Motor neuron (in vitro differentiated cells): ENCODE results near the gene MS4A14. TPM values are rescaled to one million over a fixed set of nuclear protein-coding genes. Genes with fewer than 3 reads are reported as not detected.
A peak's percentile ranks its signal among the peaks of the same experiment; 100 is the strongest.
"Not testable (repeated sequence)": the region's sequence is repeated elsewhere in the genome, so short reads cannot be mapped to it uniquely, and the experiment has no call there.

ENCODE experiments used
- ATAC-seq, 8 experiments: fragments of 200-7000 bp; cut with Tn5 transposase; replicated peaks in 6 of 8; 2 replicates each; pipeline ENCODE4 v1.8.0; 2021; ENCODE audit warnings: mild to moderate bottlenecking in 8 of 8, moderate library complexity in 8 of 8
- H3K27ac ChIP-seq, 2 donors: fragments of 250-450 bp; sonication (Bioruptor Pico); 2 replicates each; pipeline ENCODE4 v1.9.0; 2021; ENCODE audit warnings: antibody characterized with exemption in 2 of 2, mild to moderate bottlenecking in 2 of 2, moderate library complexity in 1 of 2
- H3K4me1 ChIP-seq, 2 donors: fragments of 250-450 bp; sonication (Bioruptor Pico); replicated peaks in 1 of 2; 2 replicates each; pipeline ENCODE4 v1.6.1; 2021; ENCODE audit warnings: antibody characterized with exemption in 2 of 2, mild to moderate bottlenecking in 2 of 2, moderate library complexity in 1 of 2
- H3K4me3 ChIP-seq, 5 donors: fragments of 250-450 bp; sonication (Bioruptor Pico); 2 replicates each; pipeline ENCODE4 v1.9.0; 2021; ENCODE audit warnings: antibody characterized with exemption in 5 of 5, mild to moderate bottlenecking in 5 of 5, moderate library complexity in 4 of 5
- WGBS, 10 experiments: fragments of 450-650 bp; shearing (Covaris generic); methylation state at CpG; one replicate each; pipeline ENCODE4 v1.0.0; 2022; 5-methylcytosine and 5-hydroxymethylcytosine counted together
- in situ Hi-C, 9 experiments: fragments of 400-800 bp; cut with MboI; loops; one replicate each; pipeline ENCODE4 v1.15.0; 2021; ENCODE audit warnings: low sequenced_read_pairs in 9 of 9, low pct_unique_long_range_greater_than_20kb in 2 of 9; ENCODE audit not compliant: unreplicated experiment in 9 of 9
- total RNA-seq, 8 experiments: library from RNA; unstranded; fragments of 300-600 nt; gene quantifications; 2 replicates each; pipeline versions ENCODE4 v1.2.3 to v1.2.4, GENCODE V29; 2022

MS4A14 gene
- total RNA-seq, 8 experiments from 2014 or later = 0.21 to 0.43 (median 0.26) TPM; not detected in 4

- 0 to 100% (median 88%) methylated on average over 1 to 5 of the region's 5 CpGs; no CpG with 5 or more reads in 2 of the 10 experiments for WGBS, 10 experiments
- Histone ChIP-seq H3K4me3 (no peak overlapping the region), H3K4me1 (peaks cover 3 to 4% of the 10 kb centered on the region in 2 donors), H3K27ac (no peak overlapping the region)
- in situ Hi-C loops = no loop called here
- ATAC-seq = no peak
These were observed 3.2 kb upstream of the MS4A14 start for GRCh38 chr11:60393016-60393415.

- H3K27ac ChIP-seq = no peak overlapping the region
- peak in 5 of 8 experiments; percentile 30 to 85 (median 75) for ATAC-seq
- in situ Hi-C loops = no loop called here
- no peak overlapping the region for H3K4me3 ChIP-seq
- peaks cover 3 to 4% of the 10 kb centered on the region in 2 donors for H3K4me1 ChIP-seq
- 0 to 76% (median 48%) methylated on average over 1 to 7 of the region's 7 CpGs for WGBS, 10 experiments
These were observed 1.4 kb upstream of the MS4A14 start for GRCh38 chr11:60394666-60395380.

- ATAC-seq = peak in 2 of 8 experiments; percentile 57 to 73
- H3K4me3 ChIP-seq = no peak overlapping the region
These were observed 540 bp downstream of the MS4A14 start for GRCh38 chr11:60396799-60397198.

GRCh38 chr11:60420015-60420414 lies 23.8 kb downstream of the MS4A14 start:
- WGBS, 10 experiments = 0 to 60% (median 0%) methylated on average over 1 to 2 of the region's 2 CpGs; no CpG with 5 or more reads in 2 of the 10 experiments
- no peak overlapping the region for H3K27ac ChIP-seq
- peak in 2 of 8 experiments; percentile 58 to 65 for ATAC-seq
- in situ Hi-C loops = no loop called here
- H3K4me3 ChIP-seq = no peak overlapping the region
- no peaks in the 10 kb centered on the region for H3K4me1 ChIP-seq

More at GRCh38 chr11:60396799-60397198, 540 bp downstream of the MS4A14 start:
- WGBS, 10 experiments = 0% methylated on average over 1 of the region's 1 CpG; no CpG with 5 or more reads in 7 of the 10 experiments
- Histone ChIP-seq H3K4me1 (peaks cover 3 to 4% of the 10 kb centered on the region in 2 donors), H3K27ac (no peak overlapping the region)
- in situ Hi-C loops = no loop called here

- in situ Hi-C loops = no loop called here
- no peak overlapping the region for H3K27ac ChIP-seq
- H3K4me1 ChIP-seq = no peaks in the 10 kb centered on the region
- 0 to 83% (median 80%) methylated on average over 1 of the region's 1 CpG; no CpG with 5 or more reads in 5 of the 10 experiments for WGBS, 10 experiments
- no peak for ATAC-seq
- H3K4me3 ChIP-seq = no peak overlapping the region
These were observed 26.4 kb downstream of the MS4A14 start for GRCh38 chr11:60422609-60423008.

- no peak overlapping the region for H3K4me3 ChIP-seq
- 0 to 100% (median 72%) methylated on average over 1 to 2 of the region's 2 CpGs; no CpG with 5 or more reads in 5 of the 10 experiments for WGBS, 10 experiments
- peaks cover 0 to 3% of the 10 kb centered on the region in 2 donors for H3K4me1 ChIP-seq
- in situ Hi-C loops = no loop called here
- peak in 1 of 8 experiments; percentile 17 for ATAC-seq
- no peak overlapping the region for H3K27ac ChIP-seq
These were observed 32.3 kb downstream of the MS4A14 start for GRCh38 chr11:60428517-60428916.

- no peak within 1 kb of the TSS for H3K4me3 ChIP-seq
- in situ Hi-C loops = no loop called here
- ATAC-seq = no peak
- 17 to 100% (median 90%) methylated on average over 1 to 5 of the region's 5 CpGs; no CpG with 5 or more reads in 6 of the 10 experiments for WGBS, 10 experiments
- H3K4me1 ChIP-seq = peaks cover 0 to 4% of the 10 kb centered on the region in 2 donors
- no peak within 1 kb of the TSS for H3K27ac ChIP-seq
These were observed 33.0 kb downstream of the MS4A14 start, which contains the start of gene MS4A5 for GRCh38 chr11:60429272-60429671. Gene MS4A5, plus strand, starts transcription at chr11:60429572. Its CDS starts 103 bp downstream, at chr11:60429675.

- Histone ChIP-seq H3K4me1 (peaks cover 0 to 4% of the 10 kb centered on the region in 2 donors), H3K4me3 (no peak overlapping the region), H3K27ac (no peak overlapping the region)
- ATAC-seq = peak in 2 of 8 experiments; percentile 8 to 17
- WGBS, 10 experiments = 17 to 94% (median 52%) methylated on average over 1 to 2 of the region's 2 CpGs; no CpG with 5 or more reads in 4 of the 10 experiments
- in situ Hi-C loops = no loop called here
These were observed 35.0 kb downstream of the MS4A14 start for GRCh38 chr11:60431251-60431650.

GRCh38 chr11:60433401-60433800 lies 37.1 kb downstream of the MS4A14 start:
- no peak overlapping the region for H3K27ac ChIP-seq
- peaks cover 0 to 4% of the 10 kb centered on the region in 2 donors for H3K4me1 ChIP-seq
- in situ Hi-C loops = no loop called here
- ATAC-seq = peak in 3 of 8 experiments; percentile 89 to 91 (median 90)
- no peak overlapping the region for H3K4me3 ChIP-seq
- WGBS, 10 experiments = 0 to 80% (median 17%) methylated on average over 1 to 4 of the region's 4 CpGs

- no peak overlapping the region for H3K27ac ChIP-seq
- no peak overlapping the region for H3K4me3 ChIP-seq
- no peak for ATAC-seq
- no peaks in the 10 kb centered on the region for H3K4me1 ChIP-seq
- in situ Hi-C loops = no loop called here
These were observed 50.8 kb downstream of the MS4A14 start for GRCh38 chr11:60447070-60447469.

- ATAC-seq = no peak
- Histone ChIP-seq H3K4me3 (no peak overlapping the region), H3K4me1 (no peaks in the 10 kb centered on the region), H3K27ac (no peak overlapping the region)
- in situ Hi-C loops = no loop called here
These were observed 51.6 kb downstream of the MS4A14 start for GRCh38 chr11:60447846-60448245.

- in situ Hi-C loops, ATAC-seq, H3K4me3 ChIP-seq, H3K4me1 ChIP-seq, H3K27ac ChIP-seq: not testable (repeated sequence)
- WGBS, 10 experiments = no CpG with 5 or more reads among the region's 32 CpGs
These were observed 54.9 kb downstream of the MS4A14 start for GRCh38 chr11:60451185-60451584.

GRCh38 chr11:60454212-60454611 lies 58.0 kb downstream of the MS4A14 start:
- H3K27ac ChIP-seq = no peak overlapping the region
- H3K4me1 ChIP-seq = no peaks in the 10 kb centered on the region
- no peak for ATAC-seq
- H3K4me3 ChIP-seq = no peak overlapping the region
- in situ Hi-C loops = no loop called here
